AG08396 (cell line): ENCODE measurements around the gene FAM222A.
A peak's percentile ranks its signal among the peaks of the same experiment; 100 is the strongest.

Experiments
- DNase-seq: peaks from one replicate; pipeline ENCODE4 v3.0.0; 2012; ENCODE audit warnings: low spot score, mixed read lengths

Gene FAM222A

DNA sequence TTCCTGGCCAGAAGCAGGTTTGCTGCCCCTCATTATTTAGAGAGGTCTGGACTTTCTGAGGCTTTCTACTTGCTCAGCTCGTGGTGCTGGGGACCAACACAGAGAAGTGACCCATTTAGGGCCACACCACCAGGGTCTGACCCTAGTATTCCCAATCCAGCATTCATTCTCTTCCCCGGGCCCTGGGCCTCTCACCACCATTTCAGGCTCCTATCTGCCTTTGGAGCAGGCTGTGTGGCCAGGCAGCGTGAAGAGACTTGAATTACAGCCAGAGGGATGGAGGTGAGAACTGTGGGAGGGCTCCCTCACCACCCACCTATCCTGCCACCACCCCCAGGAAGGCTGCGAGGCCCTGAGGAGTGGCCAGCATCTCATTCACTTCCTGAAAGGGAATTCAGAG lies 24.6 kb downstream of the FAM222A start:
- no peak for DNase-seq

DNA sequence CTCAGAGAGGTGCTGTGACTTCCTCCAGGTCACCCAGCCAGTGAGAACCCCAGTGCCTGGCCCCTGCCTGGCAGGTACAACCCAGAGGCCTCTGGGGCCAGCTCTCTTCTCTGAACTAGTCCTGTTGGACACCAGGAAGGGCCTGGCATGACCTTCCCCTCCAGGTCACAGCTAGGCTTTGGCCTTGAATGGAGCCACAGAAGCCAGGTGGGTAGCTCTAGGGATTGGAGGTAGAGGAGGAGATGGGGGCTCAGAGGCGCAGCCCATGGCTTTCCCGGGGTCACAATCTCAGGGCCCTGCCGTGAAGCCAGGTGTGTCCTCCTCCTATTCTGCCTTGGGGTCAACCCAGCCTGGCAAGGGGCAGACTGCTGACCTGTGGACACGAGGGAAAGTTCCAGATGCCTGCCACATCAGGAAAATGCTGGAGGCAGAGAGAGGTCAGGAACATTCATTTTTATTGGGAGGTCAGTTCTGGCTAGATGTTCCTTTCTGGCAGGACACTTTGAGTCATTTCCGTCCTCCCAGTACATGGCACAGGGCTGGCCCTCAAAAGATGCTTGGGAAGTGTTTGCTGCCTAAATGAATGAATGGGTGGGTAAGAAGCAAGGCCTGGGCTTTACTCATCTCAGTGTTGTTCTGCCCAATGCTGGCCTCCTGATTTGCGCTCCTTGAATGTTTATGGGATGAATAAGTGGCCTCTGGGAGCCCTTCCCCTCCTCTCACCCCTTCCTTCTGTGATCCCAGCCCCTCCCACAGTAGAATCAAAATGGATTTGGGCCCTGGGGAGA lies 25.4 kb downstream of the FAM222A start:
- peak; percentile 38 for DNase-seq

DNA sequence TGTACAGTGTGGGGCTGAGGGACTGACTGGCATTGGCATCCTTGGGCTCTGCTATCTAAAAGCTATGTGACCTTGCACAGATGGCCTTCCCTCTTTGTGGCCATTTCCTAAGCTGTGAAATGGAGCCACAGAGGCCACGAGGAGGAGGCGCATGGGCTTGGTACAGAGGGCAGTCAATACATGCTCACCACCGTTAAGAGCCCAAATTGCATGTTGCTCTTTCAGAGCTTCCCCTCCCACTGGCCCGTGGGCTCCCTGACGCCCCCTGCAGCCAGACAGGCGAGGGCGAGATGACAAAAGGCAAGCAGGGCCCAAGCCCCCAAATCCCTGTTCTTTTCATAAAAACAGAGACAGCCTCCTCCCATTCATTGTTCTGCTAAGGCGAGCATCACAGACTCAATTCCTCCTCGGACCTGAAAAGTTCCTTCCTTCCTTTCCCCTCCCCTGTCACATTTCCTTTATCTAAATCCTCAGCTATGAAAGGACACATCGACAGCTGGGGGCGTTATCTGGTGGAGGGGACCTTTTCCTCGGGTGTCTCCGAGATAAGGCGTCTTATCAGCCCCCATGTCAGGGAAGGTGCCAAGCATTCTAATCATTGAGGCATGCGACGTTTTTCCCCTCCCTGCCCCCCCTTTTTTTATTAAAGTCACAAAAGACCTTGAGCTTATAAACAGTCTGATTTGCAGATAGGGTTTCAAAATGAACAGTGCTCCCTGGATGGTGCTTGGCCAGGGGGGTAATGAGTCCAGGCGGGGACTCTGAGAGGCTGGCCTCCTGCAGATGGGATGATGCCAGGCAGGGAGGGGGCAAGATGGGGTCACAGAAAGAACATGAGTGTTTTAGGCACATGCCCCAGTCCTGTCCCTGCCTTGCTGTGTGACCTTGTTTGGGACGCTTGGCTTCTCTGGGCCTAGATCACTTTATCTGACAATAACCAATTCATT lies 26.4 kb downstream of the FAM222A start:
- DNase-seq: no peak

GRCh38 chr12:109740694-109741245 lies 27.1 kb downstream of the FAM222A start:
- no peak for DNase-seq

GRCh38 chr12:109741286-109741969 lies 27.8 kb downstream of the FAM222A start:
- no peak for DNase-seq

- DNase-seq: no peak
Observed at GRCh38 chr12:109741970-109742703, 28.5 kb downstream of the FAM222A start.

- DNase-seq: no peak
Observed at GRCh38 chr12:109743076-109743910, 29.7 kb downstream of the FAM222A start.

DNA sequence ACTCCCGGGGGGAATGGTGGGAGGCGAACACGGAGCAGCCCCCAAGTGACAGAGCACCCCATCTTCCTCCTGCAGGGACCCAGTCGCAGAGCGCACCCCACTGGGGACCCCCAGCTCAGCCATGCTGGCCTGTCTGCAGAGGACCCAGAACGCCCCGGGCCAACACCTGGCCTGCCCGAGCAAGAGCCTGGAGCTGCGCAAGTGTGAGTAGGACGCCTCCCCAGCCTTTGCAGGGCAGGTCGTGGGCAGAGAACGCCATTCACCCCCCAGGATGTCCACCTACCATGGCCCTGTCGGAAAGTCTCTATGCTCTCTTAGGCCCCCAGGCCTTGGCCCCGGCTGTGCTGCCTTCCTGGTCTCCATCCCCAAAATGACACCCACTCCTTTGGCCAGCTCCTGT lies 30.4 kb downstream of the FAM222A start:
- DNase-seq: no peak

- DNase-seq: no peak
Observed at GRCh38 chr12:109744986-109745942, 31.6 kb downstream of the FAM222A start.

- no peak for DNase-seq
Observed at GRCh38 chr12:109752117-109753053, 38.8 kb downstream of the FAM222A start.

GRCh38 chr12:109753054-109753401 lies 39.4 kb downstream of the FAM222A start:
- DNase-seq: no peak

DNA sequence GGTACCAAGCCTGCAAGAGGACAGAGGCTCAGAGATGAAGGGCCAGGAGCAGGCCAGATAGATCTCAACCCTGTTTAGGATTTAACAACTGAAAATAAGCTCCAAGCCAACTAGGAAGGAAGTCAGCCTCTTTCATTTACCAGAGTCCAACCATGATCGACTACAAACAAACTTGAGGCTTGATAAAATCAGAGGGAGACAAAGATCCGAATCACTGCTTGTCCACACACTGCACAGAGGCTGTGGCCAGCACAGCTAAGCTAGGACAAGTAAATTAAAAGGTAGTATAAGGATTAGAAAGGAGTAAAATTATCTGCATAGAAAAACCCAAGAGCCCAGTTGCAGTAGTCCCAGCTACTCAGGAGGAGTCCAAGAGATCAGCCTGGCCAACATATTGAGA lies 40.3 kb downstream of the FAM222A start:
- no peak for DNase-seq

- DNase-seq: no peak
Observed at GRCh38 chr12:109756457-109756856, 42.8 kb downstream of the FAM222A start.

DNA sequence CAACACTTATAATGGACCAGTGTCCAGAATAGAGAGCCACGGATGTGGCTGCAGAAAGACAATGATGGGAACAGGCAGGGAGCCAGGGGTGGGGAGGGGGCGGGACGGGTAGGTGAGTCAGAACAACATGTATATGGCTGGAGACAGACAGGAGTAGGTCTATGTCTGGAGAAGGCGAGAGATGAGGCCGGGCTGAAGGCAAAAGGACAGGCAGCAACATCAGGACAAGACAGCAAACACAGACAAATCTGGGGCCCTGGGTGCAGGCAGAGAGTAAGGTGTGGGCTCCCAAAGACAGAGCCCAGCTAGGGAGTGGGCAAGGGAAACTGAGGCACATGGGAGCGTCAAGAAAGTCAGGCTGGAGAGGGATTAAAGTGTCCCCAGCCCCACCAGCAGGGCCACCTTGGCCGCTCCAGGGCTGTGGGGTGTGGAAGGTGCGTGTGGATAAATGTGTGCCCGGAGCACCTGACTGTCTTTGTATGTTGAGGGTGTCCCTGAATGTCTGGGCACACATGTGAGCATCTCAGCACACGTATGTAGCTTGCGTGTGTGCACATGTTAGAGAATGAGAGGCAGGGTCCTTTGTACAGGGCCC lies 44.1 kb downstream of the FAM222A start:
- no peak for DNase-seq

DNA sequence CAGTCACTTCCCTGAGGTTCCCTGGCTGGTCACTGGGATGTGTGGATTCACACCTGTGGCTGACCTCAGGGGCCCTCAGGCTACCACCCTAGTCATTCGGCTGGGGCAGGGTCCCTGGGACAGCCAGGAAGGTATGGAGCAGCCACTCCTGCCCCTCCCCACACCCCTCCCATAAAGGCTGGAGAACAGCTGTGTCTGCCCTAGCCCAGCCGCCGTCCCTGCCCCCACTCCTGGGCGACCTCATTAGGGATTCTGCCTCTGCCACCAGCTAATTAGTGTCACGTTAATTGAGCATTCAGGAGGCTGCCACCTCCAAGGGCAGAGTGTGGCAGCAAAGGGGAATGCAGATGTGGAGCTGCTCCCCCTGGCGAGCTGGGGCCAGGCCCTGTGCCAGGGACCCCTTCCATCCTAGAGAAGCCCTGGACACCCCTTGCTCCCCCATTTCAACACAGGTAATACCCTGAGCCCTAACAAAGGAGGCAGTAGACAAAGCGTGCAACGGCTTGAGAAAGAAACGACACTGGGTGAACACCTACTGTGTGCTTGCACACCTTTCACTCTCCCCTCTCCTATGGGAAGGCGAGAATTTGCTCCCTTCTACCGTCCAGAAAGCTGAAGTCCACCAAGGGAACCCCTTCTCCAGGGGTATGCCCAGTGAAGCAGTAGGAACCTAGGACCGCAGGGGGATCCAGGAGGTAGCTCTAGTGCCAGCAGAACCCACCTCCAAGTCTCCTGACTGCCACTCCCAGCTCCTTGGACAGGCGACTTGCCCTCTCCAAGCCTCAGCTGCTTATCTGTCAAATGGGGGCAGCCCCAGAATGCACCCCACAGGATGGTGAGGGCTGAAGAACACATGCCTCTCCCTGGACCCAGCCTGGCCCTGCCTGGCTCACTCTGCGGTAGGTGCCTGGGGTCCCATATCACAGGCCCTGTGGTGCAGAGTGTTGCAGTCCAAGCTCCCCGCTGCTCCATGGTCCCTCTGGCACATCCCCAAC lies 45.1 kb downstream of the FAM222A start:
- DNase-seq: no peak

GRCh38 chr12:109759595-109759994 lies 46.0 kb downstream of the FAM222A start:
- DNase-seq: no peak
